Stimulated activated CD4-positive, alpha-beta T cell treated with anti-CD3 and anti-CD28 coated beads, TNF-alpha, amount 100 ng/mL, for 4 hours (primary cell): ENCODE data around the gene GAN.

ENCODE experiments used
- DNase-seq, 3 experiments: peaks; one replicate each; pipeline ENCODE4 v3.0.0-alpha.2; 2020; ENCODE audit warnings: low read depth in 3 of 3

Gene GAN

GRCh38 chr16:81431554-81432353 lies 117.0 kb downstream of the GAN start:
- no peak for DNase-seq

GRCh38 chr16:81432937-81433557 lies 118.3 kb downstream of the GAN start:
- no peak for DNase-seq

GRCh38 chr16:81435103-81435502 lies 120.3 kb downstream of the GAN start:
- no peak for DNase-seq

- no peak for DNase-seq
These were observed 120.8 kb downstream of the GAN start for GRCh38 chr16:81435567-81435966.

GRCh38 chr16:81436386-81436785 lies 121.6 kb downstream of the GAN start:
- DNase-seq = no peak

- DNase-seq = no peak
These were observed 123.1 kb downstream of the GAN start for GRCh38 chr16:81437865-81438264.
